PC-9 (cell line): Measurements from ENCODE around the gene TNFAIP6. TPM values are rescaled to one million over a fixed set of nuclear protein-coding genes. Genes with fewer than 3 reads are reported as not detected.

Source experiments
- BruUV-seq: library from RNA; stranded (reverse); fragments of 400-500 nt; replicated peaks from 2 replicates; lab custom pipeline; 2021; lab: Mats Ljungman, UMichigan
- CTCF ChIA-PET: fragments of 300-600 bp; sonication (Branson Sonifier 250); formaldehyde crosslinking; loops from one replicate; lab custom pipeline; 2022; ENCODE audit warnings: antibody characterized with exemption; lab: Charles Lee
- POLR2A ChIA-PET: fragments of 300-600 bp; sonication (Branson Sonifier 250); formaldehyde crosslinking; loops from one replicate; lab custom pipeline; 2022; ENCODE audit warnings: antibody characterized with exemption; ENCODE audit not compliant: unreplicated experiment; lab: Charles Lee
- DNase-seq, 2 experiments: peaks; one replicate each; pipeline versions ENCODE4 v3.0.0 to v3.0.0-alpha.2; 2015 to 2022; ENCODE audit warnings: mixed read lengths in 1 of 2
- H2AFZ ChIP-seq: fragments of 200-600 bp; sonication (generic); 2 replicates; pipeline ENCODE4 v1.8.1; 2017; ENCODE audit warnings: antibody characterized with exemption
- H3F3A ChIP-seq: fragments of 200-600 bp; sonication (generic); 2 replicates; pipeline ENCODE4 v1.8.1; 2017; ENCODE audit warnings: antibody characterized with exemption, mild to moderate bottlenecking, low read depth; ENCODE audit not compliant: insufficient read depth
- H3K27ac ChIP-seq: fragments of 200-600 bp; sonication (generic); 2 replicates; pipeline ENCODE4 v1.6.1; 2016; ENCODE audit warnings: mixed run types
- H3K27me3 ChIP-seq: fragments of 200-600 bp; sonication (generic); 2 replicates; pipeline ENCODE4 v1.6.1; 2016; ENCODE audit warnings: low read depth, mixed run types; ENCODE audit not compliant: insufficient read depth
- H3K36me3 ChIP-seq: fragments of 200-600 bp; sonication (generic); 2 replicates; pipeline ENCODE4 v1.6.1; 2016; ENCODE audit warnings: low read depth, mixed run types
- H3K4me1 ChIP-seq: fragments of 200-600 bp; sonication (generic); replicated peaks from 2 replicates; pipeline ENCODE4 v1.6.1; 2016; ENCODE audit warnings: mixed run types; ENCODE audit not compliant: insufficient read depth
- H3K4me2 ChIP-seq: fragments of 200-600 bp; sonication (generic); 2 replicates; pipeline ENCODE4 v1.6.1; 2017; ENCODE audit warnings: mixed run types
- H3K4me3 ChIP-seq: fragments of 200-600 bp; sonication (generic); 2 replicates; pipeline ENCODE4 v1.6.1; 2016; ENCODE audit warnings: mixed run types
- H3K79me2 ChIP-seq: fragments of 200-600 bp; sonication (generic); 2 replicates; pipeline ENCODE4 v1.6.1; 2017; ENCODE audit warnings: low read depth, mixed run types
- H3K9me2 ChIP-seq: fragments of 200-600 bp; sonication (generic); 2 replicates; pipeline ENCODE4 v1.8.1; 2017; ENCODE audit warnings: mild to moderate bottlenecking; ENCODE audit not compliant: insufficient read depth
- H3K9me3 ChIP-seq: fragments of 200-600 bp; sonication (generic); 2 replicates; pipeline ENCODE4 v1.8.1; 2016; ENCODE audit warnings: low read depth; ENCODE audit not compliant: insufficient read depth
- H4K20me1 ChIP-seq: fragments of 200-600 bp; sonication (generic); 2 replicates; pipeline ENCODE4 v1.8.1; 2017; ENCODE audit not compliant: insufficient read depth
- EZH2 ChIP-seq: fragments of 200-600 bp; sonication (generic); IDR thresholded peaks from 2 replicates; pipeline ENCODE4 v1.8.0; 2017; ENCODE audit warnings: antibody characterized with exemption, low read depth
- intact Hi-C: fragments of 100-400 bp; cut with micrococcal nuclease; formaldehyde crosslinking; loops from one replicate; pipeline ENCODE4 v1.10.0; 2022; ENCODE audit not compliant: unreplicated experiment
- total RNA-seq: library from RNA; stranded (reverse); gene quantifications from 2 replicates; pipeline ENCODE4 v1.2.3, GENCODE V29; 2021
- TF ChIP-seq, protein P1 (sequence below): fragments of 200-600 bp; sonication (generic); conservative IDR thresholded peaks from 2 replicates; pipeline ENCODE4 v1.6.1; 2017; ENCODE audit warnings: mixed run types, antibody characterized with exemption, mild to moderate bottlenecking, moderate library complexity

Gene TNFAIP6
- total RNA-seq, 1 experiment from 2014 or later: not detected

DNA sequence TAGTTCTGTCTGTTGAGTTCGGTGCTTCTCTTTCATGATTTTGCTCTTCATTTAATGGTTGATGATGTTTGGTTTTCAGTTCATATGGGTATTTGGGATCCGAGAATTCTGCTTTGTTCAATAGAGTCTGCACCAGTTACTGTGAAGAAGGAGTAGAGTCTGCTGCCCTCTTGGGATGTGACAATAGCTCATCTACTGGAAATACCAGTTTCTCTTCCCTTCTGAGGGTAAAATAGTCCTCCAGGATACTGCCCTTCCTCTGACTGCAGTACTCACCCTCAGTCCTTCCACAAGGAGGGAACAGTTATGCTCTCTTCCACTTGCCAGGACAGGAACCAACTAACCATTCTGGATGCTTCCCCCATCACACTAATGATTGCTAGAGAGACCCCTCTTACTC lies 12.5 kb upstream of the TNFAIP6 start:
- no peaks in the 10 kb centered on the region for H3K9me3 ChIP-seq
- ChIA-PET CTCF (no interaction called here), POLR2A (no interaction called here)
- no peak overlapping the region for H2AFZ ChIP-seq
- H3K9me2 ChIP-seq: no peaks in the 10 kb centered on the region
- no peaks in the 10 kb centered on the region for H3F3A ChIP-seq
- no peaks in the 10 kb centered on the region for H3K36me3 ChIP-seq
- no peak for DNase-seq
- H3K4me2 ChIP-seq: no peak overlapping the region
- intact Hi-C loops: no loop called here
- no peaks in the 10 kb centered on the region for H4K20me1 ChIP-seq
- no TSS peak for BruUV-seq
- H3K4me3 ChIP-seq: no peak overlapping the region
- H3K27ac ChIP-seq: no peak overlapping the region
- no peaks in the 10 kb centered on the region for H3K4me1 ChIP-seq
- H3K79me2 ChIP-seq: no peaks in the 10 kb centered on the region
- no peaks in the 10 kb centered on the region for H3K27me3 ChIP-seq
- TF ChIP-seq, protein P1, sequence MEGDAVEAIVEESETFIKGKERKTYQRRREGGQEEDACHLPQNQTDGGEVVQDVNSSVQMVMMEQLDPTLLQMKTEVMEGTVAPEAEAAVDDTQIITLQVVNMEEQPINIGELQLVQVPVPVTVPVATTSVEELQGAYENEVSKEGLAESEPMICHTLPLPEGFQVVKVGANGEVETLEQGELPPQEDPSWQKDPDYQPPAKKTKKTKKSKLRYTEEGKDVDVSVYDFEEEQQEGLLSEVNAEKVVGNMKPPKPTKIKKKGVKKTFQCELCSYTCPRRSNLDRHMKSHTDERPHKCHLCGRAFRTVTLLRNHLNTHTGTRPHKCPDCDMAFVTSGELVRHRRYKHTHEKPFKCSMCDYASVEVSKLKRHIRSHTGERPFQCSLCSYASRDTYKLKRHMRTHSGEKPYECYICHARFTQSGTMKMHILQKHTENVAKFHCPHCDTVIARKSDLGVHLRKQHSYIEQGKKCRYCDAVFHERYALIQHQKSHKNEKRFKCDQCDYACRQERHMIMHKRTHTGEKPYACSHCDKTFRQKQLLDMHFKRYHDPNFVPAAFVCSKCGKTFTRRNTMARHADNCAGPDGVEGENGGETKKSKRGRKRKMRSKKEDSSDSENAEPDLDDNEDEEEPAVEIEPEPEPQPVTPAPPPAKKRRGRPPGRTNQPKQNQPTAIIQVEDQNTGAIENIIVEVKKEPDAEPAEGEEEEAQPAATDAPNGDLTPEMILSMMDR: no peak
- TF ChIP-seq EZH2: no peak

DNA sequence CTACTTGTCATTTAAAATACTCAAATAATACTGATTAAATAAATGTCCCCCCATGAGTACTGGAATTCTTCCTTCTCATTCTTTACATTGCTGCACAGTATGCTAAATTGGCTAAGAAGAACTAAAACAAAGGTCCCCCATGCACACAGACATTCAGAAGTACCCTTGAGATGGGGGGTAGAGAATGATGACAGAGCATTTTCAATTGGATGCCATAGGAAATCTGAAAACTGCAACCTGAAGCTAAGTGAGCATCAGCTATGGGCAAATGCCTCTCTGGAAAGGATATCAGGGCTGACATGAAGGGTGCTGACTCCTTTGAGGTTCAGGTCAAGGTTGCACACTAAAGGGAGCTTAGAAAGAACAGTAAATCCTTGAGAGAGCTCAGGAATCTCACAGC lies 10.1 kb upstream of the TNFAIP6 start:
- TF ChIP-seq, protein P1: no peak
- TF ChIP-seq EZH2: no peak
- H3F3A ChIP-seq: no peaks in the 10 kb centered on the region
- H4K20me1 ChIP-seq: no peaks in the 10 kb centered on the region
- no peaks in the 10 kb centered on the region for H3K9me2 ChIP-seq
- H3K27me3 ChIP-seq: no peaks in the 10 kb centered on the region
- no peak overlapping the region for H3K27ac ChIP-seq
- H3K4me1 ChIP-seq: no peaks in the 10 kb centered on the region
- H3K79me2 ChIP-seq: no peaks in the 10 kb centered on the region
- no peak overlapping the region for H2AFZ ChIP-seq
- POLR2A ChIA-PET: no interaction called here
- no peak overlapping the region for H3K4me2 ChIP-seq
- no peak for DNase-seq
- no peaks in the 10 kb centered on the region for H3K36me3 ChIP-seq
- H3K9me3 ChIP-seq: no peaks in the 10 kb centered on the region
- no TSS peak for BruUV-seq
- CTCF ChIA-PET: no interaction called here
- intact Hi-C loops: no loop called here
- no peak overlapping the region for H3K4me3 ChIP-seq

DNA sequence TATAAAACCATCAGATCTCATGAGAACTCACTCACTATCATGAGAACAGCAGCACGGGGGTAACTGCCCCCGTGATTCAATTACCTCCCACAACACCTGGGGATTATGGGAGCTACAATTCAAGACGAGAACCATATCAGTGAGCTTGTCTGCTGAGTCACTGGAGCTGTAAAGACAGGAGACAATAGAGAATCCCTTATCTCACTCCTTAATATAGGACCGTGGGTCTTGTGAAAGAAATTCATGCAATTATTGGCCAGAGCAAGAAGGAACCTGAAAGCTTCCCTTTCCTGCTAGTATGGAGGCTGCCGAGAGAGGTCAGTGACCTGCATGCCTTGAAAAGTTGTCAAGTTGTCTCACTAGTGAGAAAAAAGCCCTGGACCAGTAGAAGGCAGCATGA lies 9.5 kb upstream of the TNFAIP6 start:
- Histone ChIP-seq H3K27ac (no peak overlapping the region), H3F3A (no peaks in the 10 kb centered on the region), H3K4me1 (no peaks in the 10 kb centered on the region), H3K4me3 (no peak overlapping the region), H3K9me2 (no peaks in the 10 kb centered on the region), H3K79me2 (no peaks in the 10 kb centered on the region), H3K9me3 (no peaks in the 10 kb centered on the region), H3K27me3 (no peaks in the 10 kb centered on the region), H3K4me2 (no peak overlapping the region), H3K36me3 (no peaks in the 10 kb centered on the region), H2AFZ (no peak overlapping the region), H4K20me1 (no peaks in the 10 kb centered on the region)
- CTCF ChIA-PET: no interaction called here
- DNase-seq: no peak
- BruUV-seq: no TSS peak
- intact Hi-C loops: no loop called here
- TF ChIP-seq, protein P1: no peak
- no peak for TF ChIP-seq EZH2
- POLR2A ChIA-PET: no interaction called here
